ENCODE data around the gene FPR3.
"Not testable (repeated sequence)": the region's sequence is repeated elsewhere in the genome, so short reads cannot be mapped to it uniquely, and the experiment has no call there.

The FPR3 gene, protein sequence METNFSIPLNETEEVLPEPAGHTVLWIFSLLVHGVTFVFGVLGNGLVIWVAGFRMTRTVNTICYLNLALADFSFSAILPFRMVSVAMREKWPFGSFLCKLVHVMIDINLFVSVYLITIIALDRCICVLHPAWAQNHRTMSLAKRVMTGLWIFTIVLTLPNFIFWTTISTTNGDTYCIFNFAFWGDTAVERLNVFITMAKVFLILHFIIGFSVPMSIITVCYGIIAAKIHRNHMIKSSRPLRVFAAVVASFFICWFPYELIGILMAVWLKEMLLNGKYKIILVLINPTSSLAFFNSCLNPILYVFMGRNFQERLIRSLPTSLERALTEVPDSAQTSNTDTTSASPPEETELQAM

DNA sequence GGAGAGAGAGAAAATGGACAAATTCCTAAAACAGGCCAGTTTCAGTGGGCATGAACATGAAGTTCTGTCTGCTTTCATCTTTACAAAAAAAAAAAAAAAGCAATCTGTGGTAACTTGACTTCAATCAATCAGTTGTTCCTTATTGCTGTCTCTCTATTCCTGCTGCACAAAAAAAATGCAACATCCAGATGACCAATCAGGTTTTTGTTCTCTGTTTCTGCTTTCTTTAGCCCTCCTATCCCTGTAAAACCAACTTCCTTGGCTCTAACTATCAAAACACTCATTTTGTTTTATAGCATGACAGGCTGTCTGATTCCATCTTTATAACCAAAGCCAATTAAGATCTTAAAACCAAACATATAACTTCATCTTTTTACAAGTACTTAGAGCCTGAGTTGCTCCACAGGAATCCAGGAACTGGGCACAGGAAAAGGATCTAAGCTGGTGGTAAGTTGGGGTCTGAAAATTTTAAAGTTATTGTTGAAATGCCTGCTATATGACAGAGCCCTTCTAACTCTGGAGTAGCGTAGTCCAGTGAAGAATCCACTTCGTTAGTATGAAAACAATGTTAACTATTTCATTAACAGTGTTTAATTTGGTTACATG, at the start of gene FPR3:
Gene FPR3 (plus strand): TSS at position 273 of the 606 bp plus-strand sequence. CDS start 28,592 bp downstream, outside the sequence.
- DNase-seq (ENCODE audit: low read depth in 1 of 2, low spot score in 1 of 2), result no peak

DNA sequence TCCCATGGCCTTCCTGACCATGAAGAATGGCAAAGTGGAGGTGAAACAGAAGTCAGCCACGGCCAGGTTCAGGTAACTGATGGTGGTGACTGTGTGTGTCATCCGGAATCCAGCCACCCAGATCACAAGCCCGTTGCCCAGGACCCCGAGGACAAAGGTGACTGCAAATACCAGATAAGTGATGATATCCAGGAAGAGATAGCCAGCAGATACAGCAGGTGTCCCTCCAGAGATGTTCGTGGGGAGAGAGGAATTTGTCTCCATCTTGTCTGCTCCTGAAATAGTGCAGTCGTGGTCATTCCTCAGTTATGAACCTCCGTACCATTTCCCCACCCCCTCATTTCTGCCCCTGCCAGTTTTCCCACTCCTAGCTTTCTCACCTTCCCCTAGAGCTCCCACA, 48.2 kb upstream of the FPR3 start:
- no peak for DNase-seq (ENCODE audit: low read depth in 1 of 2, low spot score in 1 of 2)

DNA sequence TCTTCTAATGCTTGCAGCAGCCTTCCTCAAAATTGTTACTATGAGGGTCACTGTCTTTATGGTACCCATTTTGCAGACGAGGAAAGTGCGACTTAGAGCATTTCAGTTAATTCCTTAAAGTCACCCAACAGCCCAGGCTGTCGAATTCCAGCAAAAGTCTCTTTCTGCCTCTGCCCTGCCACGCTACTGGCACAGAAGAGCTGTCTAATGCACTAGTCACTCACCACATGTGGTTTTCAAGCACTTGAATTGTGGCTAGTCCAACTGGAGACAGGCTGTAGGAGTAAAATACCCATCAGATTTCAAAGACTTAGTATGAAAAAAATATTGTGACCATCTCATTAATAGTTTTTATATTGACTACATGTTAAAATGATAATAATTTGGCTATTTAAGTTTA, 45.0 kb upstream of the FPR3 start:
- no peak for DNase-seq (ENCODE audit: low read depth in 1 of 2, low spot score in 1 of 2)

DNA sequence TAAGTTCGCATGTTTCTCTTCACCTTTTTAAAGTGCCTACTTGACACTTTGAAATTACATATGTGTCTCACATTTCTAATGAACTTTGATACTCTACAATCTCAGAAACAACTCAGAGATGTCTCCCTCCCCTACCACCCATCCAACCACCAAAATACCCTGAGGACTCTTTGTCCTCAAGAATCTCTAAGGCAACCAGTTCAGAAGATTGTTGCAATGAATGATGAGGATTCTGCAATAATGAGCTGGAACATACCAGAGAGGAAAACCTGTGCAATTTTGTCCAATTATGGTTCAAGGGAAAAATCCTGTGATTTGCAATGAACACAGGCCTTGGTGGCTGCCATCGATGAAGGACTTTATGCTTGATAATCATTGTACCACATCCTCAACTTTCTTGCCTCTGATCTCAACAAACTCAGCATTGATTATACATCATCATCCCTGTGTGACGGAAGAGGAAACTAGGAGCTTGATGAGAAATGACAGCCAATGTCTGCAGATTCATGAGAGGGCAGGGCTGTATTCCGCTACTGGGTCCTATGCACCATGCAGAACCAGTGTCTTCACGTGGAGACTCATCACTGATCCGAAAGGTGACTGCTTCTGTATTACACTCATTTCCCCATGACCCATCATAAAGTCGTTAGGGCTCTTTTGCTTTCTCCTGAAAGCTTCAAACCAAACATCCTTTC, 44.4 kb upstream of the FPR3 start:
- DNase-seq (ENCODE audit: low read depth in 1 of 2, low spot score in 1 of 2), result no peak

DNA sequence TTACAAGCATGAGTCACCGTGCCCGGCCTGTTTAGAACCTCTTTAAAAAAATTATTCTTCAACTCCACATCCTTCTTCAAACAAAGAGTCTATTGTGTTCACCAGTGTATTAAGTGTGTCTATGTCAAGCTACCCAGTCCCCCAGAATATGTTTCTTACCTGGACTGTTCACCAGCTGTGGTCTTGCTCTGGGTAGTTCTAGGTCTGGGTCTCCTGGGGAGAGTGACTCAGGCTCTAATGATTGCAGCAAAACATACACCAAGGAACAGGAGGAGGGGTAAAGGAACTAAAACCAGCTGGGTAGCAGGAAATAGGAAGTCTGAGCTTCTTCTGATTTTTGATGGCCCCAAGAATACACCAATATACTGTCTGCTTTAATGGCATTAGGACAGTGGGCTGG, 43.3 kb upstream of the FPR3 start, which contains the start of gene FPR1:
Gene FPR1 (minus strand): TSS at position 224 of the 400 bp plus-strand sequence. CDS start 4,884 bp downstream, outside the sequence.
- no peak for DNase-seq (ENCODE audit: low read depth in 1 of 2, low spot score in 1 of 2)

DNA sequence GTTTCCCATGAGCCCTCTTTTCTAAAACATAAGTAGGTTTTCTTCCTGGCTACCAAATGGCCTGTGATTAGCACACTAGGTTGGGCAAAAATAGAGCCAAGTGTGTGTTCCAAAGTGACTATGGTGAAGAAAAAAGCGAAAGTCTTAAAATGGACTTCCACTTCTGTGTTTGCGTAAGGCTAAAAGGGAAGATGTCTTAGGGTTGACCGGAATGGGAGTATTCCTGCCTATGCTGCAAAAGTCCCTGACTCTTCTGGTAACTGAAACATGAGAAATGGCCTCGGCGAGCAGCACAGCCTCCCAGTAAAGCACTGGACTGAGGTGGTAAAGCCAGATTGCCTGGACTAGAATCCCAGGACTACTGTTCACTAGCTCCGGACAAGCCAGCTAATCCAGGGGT, 40.8 kb upstream of the FPR3 start:
- DNase-seq (ENCODE audit: low read depth in 1 of 2, low spot score in 1 of 2), result no peak

DNA sequence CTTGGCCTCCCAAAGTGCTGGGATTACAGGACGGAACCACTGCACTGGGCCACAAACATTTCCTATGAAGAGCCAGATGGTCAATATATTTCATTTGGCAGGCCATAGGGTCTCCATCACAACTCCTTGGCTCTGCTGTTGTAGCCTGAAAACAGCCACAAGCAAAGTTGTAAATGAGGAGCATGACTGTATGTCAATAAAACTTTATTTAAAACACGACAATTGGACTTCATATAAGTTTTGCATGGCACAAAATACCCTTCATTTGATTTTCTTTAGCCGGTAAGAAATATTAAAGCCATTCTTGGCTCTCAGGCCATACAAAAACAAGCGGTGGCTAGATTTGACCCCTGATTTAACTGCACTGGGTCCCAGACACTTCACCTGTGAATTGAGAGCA, 40.2 kb upstream of the FPR3 start:
- DNase-seq (ENCODE audit: low read depth in 1 of 2, low spot score in 1 of 2), result no peak

DNA sequence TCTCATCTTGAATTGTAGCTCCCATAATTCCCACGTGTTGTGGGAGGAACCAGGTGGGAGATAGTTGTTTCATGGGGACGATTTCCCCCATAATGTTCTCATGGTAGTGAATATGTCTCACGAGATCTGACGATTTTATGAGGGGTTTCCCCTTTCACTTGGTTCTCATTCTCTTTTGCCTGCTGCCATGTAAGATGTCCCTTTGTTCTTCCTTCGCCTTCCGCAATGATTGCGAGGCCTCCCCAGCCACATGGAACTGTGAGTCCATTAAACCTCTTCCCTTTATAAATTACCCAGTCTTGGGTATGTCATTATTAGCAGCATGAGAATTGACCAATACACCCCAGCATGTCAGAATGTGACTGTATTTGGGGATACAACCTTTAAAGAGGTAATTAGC, 39.4 kb upstream of the FPR3 start:
- DNase-seq (ENCODE audit: low read depth in 1 of 2, low spot score in 1 of 2), result no peak

DNA sequence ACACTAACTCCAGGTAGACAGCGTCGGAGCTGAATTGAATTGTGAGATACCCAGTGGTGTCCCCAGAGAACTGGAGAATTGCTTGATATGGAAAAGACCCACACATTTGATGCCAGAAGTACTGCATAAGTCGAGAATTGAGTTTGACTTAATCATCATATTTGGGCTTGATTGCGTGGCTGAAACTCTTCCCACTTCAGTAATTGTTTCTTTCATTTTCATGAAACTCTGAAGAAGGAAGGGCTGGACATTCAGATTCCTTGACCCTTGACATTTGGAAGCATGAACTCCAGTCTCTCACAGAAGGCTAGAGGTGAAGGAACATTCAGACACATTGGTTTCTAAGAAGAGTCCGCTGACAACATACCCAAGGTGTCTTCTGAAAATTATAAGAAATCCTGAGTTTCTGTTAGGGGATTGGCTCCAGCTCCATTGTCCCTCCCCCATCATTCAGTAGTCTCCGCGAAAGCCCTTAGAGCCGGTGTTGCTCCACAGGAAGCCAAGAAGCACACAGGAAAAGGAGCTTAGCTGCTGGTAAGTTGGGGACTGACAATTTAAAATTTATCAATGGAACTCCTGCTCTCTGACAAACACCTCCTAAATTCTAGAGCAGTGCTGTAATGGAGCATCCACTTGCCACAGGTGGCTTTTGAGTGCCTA, 34.1 kb upstream of the FPR3 start, which contains the start of gene FPR2:
Gene FPR2 (plus strand): TSS at position 484 of the 660 bp plus-strand sequence. CDS start 7,479 bp downstream, outside the sequence.
- DNase-seq (ENCODE audit: low read depth in 1 of 2, low spot score in 1 of 2), result no peak

DNA sequence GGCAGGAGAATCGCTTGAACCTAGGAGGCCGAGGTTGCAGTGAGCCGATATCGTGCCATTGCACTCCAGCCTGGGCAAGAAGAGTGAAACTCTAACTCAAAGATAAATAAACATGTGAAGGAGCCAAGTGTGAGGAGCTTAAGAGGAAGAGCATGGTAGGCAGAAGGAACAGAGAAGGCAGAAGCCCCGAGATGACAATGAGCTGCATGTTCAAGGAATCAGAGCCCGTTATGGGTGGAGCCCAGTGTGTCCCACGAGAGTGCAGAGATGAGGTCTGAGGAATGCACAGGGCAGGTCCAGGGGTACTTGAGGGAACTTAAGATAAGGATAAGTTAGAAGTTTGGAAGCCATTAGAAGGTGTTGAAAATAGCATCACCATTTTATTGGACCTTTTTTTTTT, 33.3 kb upstream of the FPR3 start:
- no peak for DNase-seq (ENCODE audit: low read depth in 1 of 2, low spot score in 1 of 2)

DNA sequence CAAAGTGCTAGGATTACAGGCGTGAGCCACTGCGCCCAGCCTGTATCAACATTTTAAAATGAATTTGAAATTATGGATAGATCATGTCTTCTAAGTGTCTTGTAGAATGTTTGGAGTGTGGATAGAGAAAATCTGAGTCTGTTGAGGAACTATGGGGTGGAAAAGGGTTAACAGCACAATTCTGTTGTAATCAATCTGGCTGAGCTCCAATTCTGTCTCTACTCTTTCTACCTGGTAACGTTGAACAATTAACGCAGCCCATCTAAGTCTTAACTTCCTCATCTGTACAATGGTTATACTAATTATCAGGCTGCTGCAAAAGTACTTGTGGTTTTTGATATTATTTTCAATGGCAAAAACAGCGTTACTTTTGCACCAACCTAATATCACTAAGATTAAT, 29.9 kb upstream of the FPR3 start:
- no peak for DNase-seq (ENCODE audit: low read depth in 1 of 2, low spot score in 1 of 2)

DNA sequence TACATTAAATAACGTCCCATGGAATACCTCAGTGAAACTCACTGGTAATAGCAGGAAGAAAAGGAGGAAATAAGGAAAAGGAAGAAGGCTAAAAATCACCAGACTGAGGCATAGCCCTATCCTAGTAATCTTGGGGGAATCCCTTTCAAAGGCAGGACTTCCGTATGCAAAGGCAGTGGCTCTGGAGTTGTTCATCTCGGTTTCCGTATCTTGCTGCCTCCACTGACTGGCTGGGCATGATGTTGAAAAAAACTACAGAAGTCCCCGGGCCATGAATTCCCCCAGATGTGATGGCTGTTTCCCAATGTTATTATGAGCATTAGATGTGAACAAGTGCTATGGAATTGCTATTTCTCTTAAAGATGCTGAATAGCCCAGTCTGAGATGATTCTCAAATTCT, 28.5 kb upstream of the FPR3 start:
- DNase-seq (ENCODE audit: low read depth in 1 of 2, low spot score in 1 of 2), result no peak

DNA sequence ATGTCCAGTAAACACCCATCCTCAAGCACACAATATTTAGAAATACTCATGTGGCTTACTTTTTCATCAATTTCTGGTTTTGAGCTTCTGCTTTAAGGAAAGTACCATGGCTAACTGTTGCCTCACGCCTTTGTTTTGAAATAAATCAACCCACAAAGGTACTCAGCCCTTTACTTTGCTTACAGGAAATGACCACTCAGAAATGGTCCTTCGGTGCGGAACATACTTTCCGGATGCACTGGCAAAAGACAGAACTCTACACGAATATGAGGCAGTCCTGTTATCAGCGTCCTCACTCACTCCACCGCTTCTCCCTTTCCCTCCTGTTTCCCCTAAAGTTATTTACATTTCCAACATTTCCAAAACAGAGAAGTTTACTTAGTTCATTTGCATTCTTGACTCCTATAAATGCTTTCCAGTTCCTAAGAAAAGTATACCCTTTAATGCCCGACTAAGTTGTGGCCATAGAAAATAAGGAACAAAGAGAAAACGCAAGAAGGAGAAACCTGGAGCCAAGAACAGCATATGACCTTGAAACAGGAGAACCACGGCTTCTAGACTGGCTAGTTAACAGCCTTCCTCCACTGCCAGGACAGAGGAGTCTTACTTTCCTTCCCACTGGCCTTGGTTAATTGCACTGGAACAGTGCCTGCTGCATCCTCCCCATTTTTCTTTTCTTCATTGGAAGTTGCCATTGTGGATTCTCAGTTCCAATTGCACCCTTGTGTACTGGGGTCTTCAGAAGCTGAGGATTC, 23.4 kb upstream of the FPR3 start:
- DNase-seq (ENCODE audit: low read depth in 1 of 2, low spot score in 1 of 2), result no peak

DNA sequence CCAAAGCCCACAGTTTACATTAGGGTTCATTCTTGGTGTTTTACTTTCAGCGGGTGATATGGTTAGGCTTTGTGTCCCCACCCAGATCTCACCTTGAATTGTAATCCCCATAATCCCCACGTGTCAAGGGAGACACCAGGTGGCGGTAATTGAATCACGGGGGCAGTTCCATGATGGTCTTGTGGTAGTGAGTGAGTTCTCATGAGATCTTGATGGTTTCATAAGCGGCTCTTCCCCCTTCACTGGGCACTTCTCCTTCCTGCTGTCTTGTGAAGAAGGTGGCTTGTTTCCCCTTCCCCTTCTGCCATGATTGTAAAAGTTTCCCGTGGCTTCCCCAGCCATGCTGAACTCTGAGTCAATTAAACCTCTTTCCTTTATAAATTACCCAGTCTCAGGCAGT, 22.0 kb upstream of the FPR3 start:
- DNase-seq (ENCODE audit: low read depth in 1 of 2, low spot score in 1 of 2), result no peak

DNA sequence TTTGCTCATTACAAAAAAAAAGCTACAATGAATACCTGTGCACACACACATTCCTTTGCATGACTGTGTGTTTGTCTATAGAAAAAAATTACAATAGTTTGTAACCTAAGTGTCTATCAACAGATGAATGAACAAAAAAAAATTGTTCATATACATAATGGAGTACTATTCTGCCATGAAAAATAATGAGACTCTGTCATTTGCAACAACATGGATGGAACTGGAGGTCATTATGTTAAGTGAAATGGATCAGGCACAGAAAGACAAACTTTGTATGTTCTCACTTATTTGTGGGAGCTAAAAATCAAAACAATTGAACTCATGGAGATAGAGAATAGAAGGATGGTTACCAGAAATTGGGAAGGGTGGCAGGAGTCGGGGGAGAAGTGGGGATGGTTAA, 18.4 kb upstream of the FPR3 start:
- not testable (repeated sequence) for DNase-seq (ENCODE audit: low read depth in 1 of 2, low spot score in 1 of 2)

DNA sequence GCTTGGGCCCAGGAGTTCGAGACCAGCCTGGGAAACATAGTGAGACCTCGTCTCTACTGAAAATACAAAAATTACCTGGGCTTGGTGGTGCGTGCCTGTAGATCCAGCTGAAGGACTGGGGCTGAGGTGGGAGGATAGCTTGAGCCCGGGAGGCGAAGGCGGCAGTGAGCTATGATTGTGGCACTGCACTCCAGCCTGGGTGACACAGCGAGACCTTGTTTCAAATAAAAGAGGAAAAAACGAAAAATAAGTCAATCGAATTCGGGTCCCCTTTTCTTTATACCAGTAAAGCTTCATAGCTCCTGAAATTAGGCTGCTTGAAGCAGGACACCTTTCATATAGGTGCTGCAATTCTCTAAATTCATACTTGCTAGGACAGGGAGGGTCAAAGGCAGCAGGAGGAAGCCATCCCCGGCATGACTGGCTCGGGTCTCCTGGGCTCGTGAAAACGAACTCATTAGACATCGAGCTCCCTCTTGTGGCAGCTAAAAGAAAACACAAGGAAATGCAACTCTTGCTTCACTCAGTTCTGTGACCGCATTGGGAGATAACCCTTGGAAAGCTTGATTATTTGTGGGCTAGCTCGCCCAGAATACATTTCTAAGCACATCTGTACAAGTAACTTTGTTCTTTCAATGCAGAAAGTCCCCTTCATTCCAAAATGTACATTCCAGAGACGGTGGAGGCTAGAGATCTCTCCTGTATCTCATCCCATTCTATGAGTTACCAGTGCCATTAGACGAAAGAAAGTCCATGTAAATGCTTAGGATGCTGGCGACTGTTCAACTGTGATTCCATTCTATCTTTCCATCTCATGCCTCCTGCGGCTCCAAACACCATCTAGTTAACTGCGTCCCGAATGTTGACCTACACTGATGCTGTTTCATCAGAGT, 17.1 kb upstream of the FPR3 start:
- DNase-seq (ENCODE audit: low read depth in 1 of 2, low spot score in 1 of 2), result peak in 1 of 2 donors; percentile 10

DNA sequence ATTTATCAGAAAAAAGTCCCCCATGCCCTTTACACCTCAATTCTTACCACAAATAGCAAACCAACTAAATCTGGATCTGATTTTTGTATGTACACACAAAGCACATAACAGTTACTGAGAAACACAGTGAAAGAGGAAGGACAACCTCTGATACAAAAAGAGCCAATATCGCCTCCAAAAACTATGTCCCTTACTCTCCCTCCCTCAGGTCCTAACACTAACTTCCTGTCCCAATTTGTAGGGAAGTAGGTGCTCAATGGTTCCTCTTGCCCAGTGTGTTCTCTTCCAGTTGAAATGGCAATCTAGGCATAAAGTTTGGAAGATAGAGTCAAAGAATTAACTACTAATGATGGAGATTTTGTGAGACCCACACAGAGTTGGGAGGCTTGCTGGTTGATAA, 15.8 kb upstream of the FPR3 start:
- no peak for DNase-seq (ENCODE audit: low read depth in 1 of 2, low spot score in 1 of 2)

DNA sequence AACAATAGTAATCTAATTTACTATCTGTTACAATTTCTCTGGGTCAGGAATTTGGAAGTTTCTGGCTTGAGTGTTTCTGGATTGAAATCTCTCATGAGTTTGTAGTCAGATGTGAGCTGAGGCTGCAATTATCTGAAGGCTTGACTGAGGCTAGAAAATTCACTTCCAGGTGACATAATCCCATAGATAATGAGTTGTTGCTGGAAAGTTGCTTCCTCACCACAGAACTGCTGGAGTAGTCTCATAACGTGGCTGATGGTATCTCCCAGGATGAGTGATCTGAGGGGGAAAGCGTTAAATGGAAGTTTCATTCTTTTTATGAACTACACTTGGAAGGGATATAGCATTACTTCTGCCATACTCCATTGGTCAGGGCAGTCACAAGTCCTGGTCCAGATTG, 15.3 kb upstream of the FPR3 start:
- no peak for DNase-seq (ENCODE audit: low read depth in 1 of 2, low spot score in 1 of 2)

DNA sequence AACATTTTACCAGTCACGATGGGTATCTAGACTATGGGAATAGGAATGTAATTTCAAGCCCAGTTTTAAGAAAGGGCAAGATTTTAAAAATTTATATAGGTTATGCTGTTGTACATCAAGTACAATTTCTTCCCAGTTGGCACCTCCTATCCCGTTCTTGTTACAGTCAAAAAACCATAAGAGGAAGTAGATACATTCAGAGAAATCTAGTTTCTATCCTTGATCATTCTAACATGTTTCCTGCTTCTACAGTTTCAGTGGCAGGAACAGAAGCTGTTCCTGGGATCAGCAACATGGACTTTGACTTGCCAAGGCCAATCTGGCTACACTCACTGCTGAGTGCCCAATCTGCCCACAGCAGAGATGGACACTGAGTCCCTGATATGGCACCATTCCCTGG, 14.7 kb upstream of the FPR3 start:
- DNase-seq (ENCODE audit: low read depth in 1 of 2, low spot score in 1 of 2), result no peak

DNA sequence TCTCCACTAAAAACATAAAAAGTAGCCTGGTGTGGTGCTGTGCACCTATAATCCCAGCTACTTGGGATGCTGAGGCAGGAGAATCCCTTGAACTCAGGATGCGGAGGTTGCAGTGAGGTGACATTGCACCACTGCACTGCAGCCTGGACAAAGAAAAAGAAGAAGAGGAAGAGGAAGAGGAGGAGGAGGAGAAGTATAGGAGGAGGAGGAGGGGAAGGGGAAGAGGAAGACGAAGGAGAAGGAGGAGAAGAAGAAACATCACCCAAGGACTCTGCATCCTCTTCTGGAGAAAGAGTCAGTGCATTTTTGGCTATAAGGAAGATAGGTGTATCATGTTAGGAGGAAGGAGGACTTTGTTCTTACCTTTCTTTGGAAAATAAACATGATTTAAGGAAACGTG, 13.0 kb upstream of the FPR3 start:
- no peak for DNase-seq (ENCODE audit: low read depth in 1 of 2, low spot score in 1 of 2)

All from stimulated activated CD4-positive, alpha-beta T cell treated with anti-CD3 and anti-CD28 coated beads, Interleukin-15, amount 100 ng/mL, for 1 hour (primary cell).